ENCODE data around the gene IFNL2.
"Not testable (repeated sequence)": the region's sequence is repeated elsewhere in the genome, so short reads cannot be mapped to it uniquely, and the experiment has no call there.

IFNL2 gene

GRCh38 chr19:39297931-39298634 lies 29.9 kb downstream of the IFNL2 start:
- DNase-seq, result peak; percentile 48

GRCh38 chr19:39299404-39299803 lies 31.2 kb downstream of the IFNL2 start:
- DNase-seq, result no peak

- DNase-seq, result no peak
These were observed 31.6 kb downstream of the IFNL2 start for GRCh38 chr19:39299832-39300231.

- DNase-seq, result no peak
These were observed 32.8 kb downstream of the IFNL2 start for GRCh38 chr19:39301021-39301420.

- no peak for DNase-seq
These were observed 33.4 kb downstream of the IFNL2 start for GRCh38 chr19:39301562-39301961.

- DNase-seq, result no peak
These were observed 35.4 kb downstream of the IFNL2 start for GRCh38 chr19:39303373-39304184.

GRCh38 chr19:39304185-39304513 lies 36.0 kb downstream of the IFNL2 start:
- no peak for DNase-seq

GRCh38 chr19:39304701-39305571 lies 36.7 kb downstream of the IFNL2 start:
- no peak for DNase-seq

GRCh38 chr19:39306075-39306474 lies 37.9 kb downstream of the IFNL2 start:
- DNase-seq, result no peak

GRCh38 chr19:39307046-39307821 lies 39.0 kb downstream of the IFNL2 start:
- DNase-seq, result no peak

- DNase-seq, result no peak
These were observed 39.8 kb downstream of the IFNL2 start for GRCh38 chr19:39307822-39308530.

GRCh38 chr19:39308531-39309304 lies 40.5 kb downstream of the IFNL2 start:
- DNase-seq, result no peak

GRCh38 chr19:39309305-39309670 lies 41.1 kb downstream of the IFNL2 start:
- DNase-seq, result not testable (repeated sequence)

- DNase-seq, result no peak
These were observed 42.5 kb downstream of the IFNL2 start for GRCh38 chr19:39310558-39311311.

- no peak for DNase-seq
These were observed 46.0 kb downstream of the IFNL2 start for GRCh38 chr19:39314016-39314728.

- DNase-seq, result no peak
These were observed 47.7 kb downstream of the IFNL2 start for GRCh38 chr19:39315933-39316332.

- DNase-seq, result no peak
These were observed 48.6 kb downstream of the IFNL2 start for GRCh38 chr19:39316627-39317321.

- no peak for DNase-seq
These were observed 49.3 kb downstream of the IFNL2 start for GRCh38 chr19:39317476-39317875.

GRCh38 chr19:39318071-39318470 lies 49.9 kb downstream of the IFNL2 start:
- DNase-seq, result no peak
